ENCODE measurements around the gene CLEC4M. TPM values are rescaled to one million over a fixed set of nuclear protein-coding genes. Genes with fewer than 3 reads are reported as not detected.

CLEC4M gene
- total and polyA plus RNA-seq, 4 donors, result 22.2 to 33.5 (median 32.9) TPM

DNA sequence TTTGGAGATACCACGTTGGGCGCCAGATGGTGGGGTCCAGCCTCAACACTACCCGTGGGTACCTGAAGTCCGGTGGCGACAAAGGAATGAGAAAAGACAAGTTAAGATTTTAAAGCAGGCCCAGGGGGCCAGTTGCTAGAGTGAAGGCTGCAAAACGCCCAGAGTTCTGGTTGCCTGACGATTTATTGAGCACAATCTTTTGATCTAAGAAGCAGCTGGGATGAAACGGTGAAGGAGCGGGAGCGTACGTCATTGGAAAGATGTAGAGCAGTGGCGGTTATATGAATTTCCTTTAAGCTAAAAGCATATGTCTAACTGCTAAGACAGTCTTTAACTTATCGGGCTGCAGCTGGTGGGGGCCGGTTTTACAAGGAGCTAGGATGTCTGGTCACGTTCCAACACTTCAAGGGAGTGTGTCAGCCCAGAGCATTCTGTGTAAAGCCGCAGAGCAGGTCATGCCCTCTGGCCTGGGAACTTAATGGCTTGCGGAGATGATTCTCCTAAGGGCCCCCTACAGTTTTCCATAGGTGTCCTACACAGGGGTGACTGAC, 38.1 kb downstream of the CLEC4M start:
- Histone ChIP-seq H3K4me3 (ENCODE audit: low read depth in 1 of 3, low read length in 3 of 3) (no peak overlapping the region), H3K27ac (ENCODE audit: low read depth in 1 of 2, low read length in 2 of 2) (no peak overlapping the region), H3K36me3 (ENCODE audit: control insufficient read depth in 4 of 4, insufficient read depth in 3 of 4, low read depth in 1 of 4, low read length in 3 of 4) (no peaks in the 10 kb centered on the region), H3K9ac (ENCODE audit: low read depth in 1 of 2, low read length in 2 of 2) (no peak overlapping the region), H3K4me1 (ENCODE audit: control insufficient read depth in 4 of 4, insufficient read depth in 4 of 4, low read length in 3 of 4) (peaks cover 0 to 8% (median 2%) of the 10 kb centered on the region in 4 donors), H3K27me3 (ENCODE audit: control insufficient read depth in 4 of 4, insufficient read depth in 4 of 4, low read length in 3 of 4) (no peaks in the 10 kb centered on the region), H3K9me3 (ENCODE audit: control insufficient read depth in 4 of 4, low read length in 3 of 4) (no peaks in the 10 kb centered on the region)
- WGBS, result 90% methylated on average over 17 of the region's 17 CpGs
- TF ChIP-seq YY1 (IDR thresholded peaks at IDR 0.05) (no peak), SP1 (IDR thresholded peaks at IDR 0.05) (no peak), FOXA1 (IDR thresholded peaks at IDR 0.05) (no peak), TAF1 (conservative IDR thresholded peaks at IDR 0.05) (no peak), HNF4G (IDR thresholded peaks at IDR 0.05) (no peak), RXRA (IDR thresholded peaks at IDR 0.05) (no peak), NR2F2 (IDR thresholded peaks at IDR 0.05) (no peak), RAD21 (IDR thresholded peaks at IDR 0.05) (no peak)
- TF ChIP-seq, protein P1, sequence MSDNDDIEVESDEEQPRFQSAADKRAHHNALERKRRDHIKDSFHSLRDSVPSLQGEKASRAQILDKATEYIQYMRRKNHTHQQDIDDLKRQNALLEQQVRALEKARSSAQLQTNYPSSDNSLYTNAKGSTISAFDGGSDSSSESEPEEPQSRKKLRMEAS (IDR thresholded peaks at IDR 0.05), result no peak
- TF ChIP-seq, protein P2, sequence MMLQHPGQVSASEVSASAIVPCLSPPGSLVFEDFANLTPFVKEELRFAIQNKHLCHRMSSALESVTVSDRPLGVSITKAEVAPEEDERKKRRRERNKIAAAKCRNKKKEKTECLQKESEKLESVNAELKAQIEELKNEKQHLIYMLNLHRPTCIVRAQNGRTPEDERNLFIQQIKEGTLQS (IDR thresholded peaks at IDR 0.05), result no peak
- TF ChIP-seq, protein P3, sequence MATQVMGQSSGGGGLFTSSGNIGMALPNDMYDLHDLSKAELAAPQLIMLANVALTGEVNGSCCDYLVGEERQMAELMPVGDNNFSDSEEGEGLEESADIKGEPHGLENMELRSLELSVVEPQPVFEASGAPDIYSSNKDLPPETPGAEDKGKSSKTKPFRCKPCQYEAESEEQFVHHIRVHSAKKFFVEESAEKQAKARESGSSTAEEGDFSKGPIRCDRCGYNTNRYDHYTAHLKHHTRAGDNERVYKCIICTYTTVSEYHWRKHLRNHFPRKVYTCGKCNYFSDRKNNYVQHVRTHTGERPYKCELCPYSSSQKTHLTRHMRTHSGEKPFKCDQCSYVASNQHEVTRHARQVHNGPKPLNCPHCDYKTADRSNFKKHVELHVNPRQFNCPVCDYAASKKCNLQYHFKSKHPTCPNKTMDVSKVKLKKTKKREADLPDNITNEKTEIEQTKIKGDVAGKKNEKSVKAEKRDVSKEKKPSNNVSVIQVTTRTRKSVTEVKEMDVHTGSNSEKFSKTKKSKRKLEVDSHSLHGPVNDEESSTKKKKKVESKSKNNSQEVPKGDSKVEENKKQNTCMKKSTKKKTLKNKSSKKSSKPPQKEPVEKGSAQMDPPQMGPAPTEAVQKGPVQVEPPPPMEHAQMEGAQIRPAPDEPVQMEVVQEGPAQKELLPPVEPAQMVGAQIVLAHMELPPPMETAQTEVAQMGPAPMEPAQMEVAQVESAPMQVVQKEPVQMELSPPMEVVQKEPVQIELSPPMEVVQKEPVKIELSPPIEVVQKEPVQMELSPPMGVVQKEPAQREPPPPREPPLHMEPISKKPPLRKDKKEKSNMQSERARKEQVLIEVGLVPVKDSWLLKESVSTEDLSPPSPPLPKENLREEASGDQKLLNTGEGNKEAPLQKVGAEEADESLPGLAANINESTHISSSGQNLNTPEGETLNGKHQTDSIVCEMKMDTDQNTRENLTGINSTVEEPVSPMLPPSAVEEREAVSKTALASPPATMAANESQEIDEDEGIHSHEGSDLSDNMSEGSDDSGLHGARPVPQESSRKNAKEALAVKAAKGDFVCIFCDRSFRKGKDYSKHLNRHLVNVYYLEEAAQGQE (IDR thresholded peaks at IDR 0.05), result no peak
- TF ChIP-seq, protein P4, sequence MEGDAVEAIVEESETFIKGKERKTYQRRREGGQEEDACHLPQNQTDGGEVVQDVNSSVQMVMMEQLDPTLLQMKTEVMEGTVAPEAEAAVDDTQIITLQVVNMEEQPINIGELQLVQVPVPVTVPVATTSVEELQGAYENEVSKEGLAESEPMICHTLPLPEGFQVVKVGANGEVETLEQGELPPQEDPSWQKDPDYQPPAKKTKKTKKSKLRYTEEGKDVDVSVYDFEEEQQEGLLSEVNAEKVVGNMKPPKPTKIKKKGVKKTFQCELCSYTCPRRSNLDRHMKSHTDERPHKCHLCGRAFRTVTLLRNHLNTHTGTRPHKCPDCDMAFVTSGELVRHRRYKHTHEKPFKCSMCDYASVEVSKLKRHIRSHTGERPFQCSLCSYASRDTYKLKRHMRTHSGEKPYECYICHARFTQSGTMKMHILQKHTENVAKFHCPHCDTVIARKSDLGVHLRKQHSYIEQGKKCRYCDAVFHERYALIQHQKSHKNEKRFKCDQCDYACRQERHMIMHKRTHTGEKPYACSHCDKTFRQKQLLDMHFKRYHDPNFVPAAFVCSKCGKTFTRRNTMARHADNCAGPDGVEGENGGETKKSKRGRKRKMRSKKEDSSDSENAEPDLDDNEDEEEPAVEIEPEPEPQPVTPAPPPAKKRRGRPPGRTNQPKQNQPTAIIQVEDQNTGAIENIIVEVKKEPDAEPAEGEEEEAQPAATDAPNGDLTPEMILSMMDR (IDR thresholded peaks at IDR 0.05; ENCODE audit: low read depth, low read length, missing input control), result no peak
- DNase-seq (ENCODE audit: low spot score), result no peak

DNA sequence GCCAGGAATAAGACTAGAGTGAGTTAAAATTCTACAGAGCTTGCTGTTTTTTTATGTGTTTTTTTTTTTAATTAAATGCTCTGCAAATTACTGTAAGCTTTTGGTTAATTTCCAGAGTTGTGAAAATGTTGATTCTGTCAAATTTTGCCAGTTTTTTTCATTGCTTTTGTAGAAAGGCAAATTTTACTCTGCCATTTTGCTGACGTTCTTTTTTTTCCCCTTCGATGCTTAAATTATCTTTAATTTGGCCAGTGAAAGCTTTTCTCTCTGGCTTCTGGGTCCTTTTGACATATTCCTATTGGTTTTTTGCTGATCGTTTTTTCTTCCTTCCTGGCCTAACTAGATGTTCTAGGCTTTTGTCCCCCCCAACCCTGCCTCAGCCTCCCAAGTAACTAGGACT, 43.2 kb downstream of the CLEC4M start:
- H3K36me3 ChIP-seq (ENCODE audit: control insufficient read depth in 4 of 4, insufficient read depth in 3 of 4, low read depth in 1 of 4, low read length in 3 of 4), result no peaks in the 10 kb centered on the region
- no peaks in the 10 kb centered on the region for H3K4me1 ChIP-seq (ENCODE audit: control insufficient read depth in 4 of 4, insufficient read depth in 4 of 4, low read length in 3 of 4)
- no peaks in the 10 kb centered on the region for H3K27me3 ChIP-seq (ENCODE audit: control insufficient read depth in 4 of 4, insufficient read depth in 4 of 4, low read length in 3 of 4)
- no peak overlapping the region for H3K27ac ChIP-seq (ENCODE audit: low read depth in 1 of 2, low read length in 2 of 2)
- DNase-seq (ENCODE audit: low spot score), result no peak
- H3K9me3 ChIP-seq (ENCODE audit: control insufficient read depth in 4 of 4, low read length in 3 of 4), result peaks cover 0 to 3% (median 0%) of the 10 kb centered on the region in 4 donors
- H3K4me3 ChIP-seq (ENCODE audit: low read depth in 1 of 3, low read length in 3 of 3), result no peak overlapping the region
- H3K9ac ChIP-seq (ENCODE audit: low read depth in 1 of 2, low read length in 2 of 2), result no peak overlapping the region
- WGBS, result 66% methylated on average over 3 of the region's 3 CpGs
- TF ChIP-seq HNF4A (conservative IDR thresholded peaks at IDR 0.05) (no peak), TAF1 (conservative IDR thresholded peaks at IDR 0.05) (no peak), RXRA (IDR thresholded peaks at IDR 0.05) (no peak), SP1 (IDR thresholded peaks at IDR 0.05) (no peak), FOXA1 (IDR thresholded peaks at IDR 0.05) (no peak)

All from liver (tissue), 9 donors.